Neural cell (in vitro differentiated cells): ENCODE data around the gene DTX1. TPM values are rescaled to one million over a fixed set of nuclear protein-coding genes. Genes with fewer than 3 reads are reported as not detected.

ENCODE experiments used
- H2AFZ ChIP-seq: fragments of 200-600, 300-800 bp; sonication (generic), shearing (Covaris generic); 2 replicates; pipeline ENCODE4 v1.6.0; 2014; ENCODE audit warnings: low read depth, mild to moderate bottlenecking, antibody characterized with exemption, low read length, moderate library complexity
- H3F3A ChIP-seq: fragments of 200-600 bp; shearing (Covaris generic); 2 replicates; pipeline ENCODE4 v1.6.1; 2016; ENCODE audit warnings: mild to moderate bottlenecking, moderate library complexity, mixed read lengths, antibody characterized with exemption, low read length; ENCODE audit not compliant: insufficient read depth, poor library complexity, severe bottlenecking
- H3K27ac ChIP-seq: fragments of 200-600, 300-800 bp; sonication (generic), shearing (Covaris generic); 2 replicates; pipeline ENCODE4 v1.5.1; 2014; ENCODE audit warnings: mild to moderate bottlenecking, low read length, moderate library complexity
- H3K27me3 ChIP-seq: fragments of 300-800, 200-600 bp; sonication (generic), shearing (Covaris generic); 2 replicates; pipeline ENCODE4 v1.6.0; 2014; ENCODE audit warnings: mild to moderate bottlenecking, low read depth, low read length, moderate library complexity; ENCODE audit not compliant: insufficient read depth
- H3K36me3 ChIP-seq: fragments of 300-800, 200-600 bp; sonication (generic), shearing (Covaris generic); 2 replicates; pipeline ENCODE4 v1.5.1; 2014; ENCODE audit warnings: mild to moderate bottlenecking, antibody characterized with exemption, low read length, moderate library complexity; ENCODE audit not compliant: insufficient read depth
- H3K4me2 ChIP-seq: fragments of 300-800, 200-600 bp; sonication (generic), shearing (Covaris generic); 2 replicates; pipeline ENCODE4 v1.6.0; 2014; ENCODE audit warnings: mild to moderate bottlenecking, low read length
- H3K4me3 ChIP-seq: fragments of 300-800, 200-600 bp; sonication (generic), shearing (Covaris generic); 2 replicates; pipeline ENCODE4 v1.5.1; 2014; ENCODE audit warnings: mild to moderate bottlenecking, low read length, moderate library complexity
- H3K79me2 ChIP-seq: fragments of 200-600 bp; shearing (Covaris generic); replicated peaks from 2 replicates; pipeline ENCODE4 v1.6.0; 2014; ENCODE audit warnings: mild to moderate bottlenecking, low read length, moderate library complexity; ENCODE audit not compliant: insufficient read depth
- H3K9ac ChIP-seq: fragments of 300-800, 200-600 bp; sonication (generic), shearing (Covaris generic); 2 replicates; pipeline ENCODE4 v1.6.1; 2016; ENCODE audit warnings: mild to moderate bottlenecking, low read length, mixed read lengths
- H3K9me2 ChIP-seq: fragments of 200-600 bp; shearing (Covaris generic); 2 replicates; pipeline ENCODE4 v1.6.1; 2016; ENCODE audit warnings: mild to moderate bottlenecking, low read length, mixed read lengths; ENCODE audit not compliant: insufficient read depth
- H3K9me3 ChIP-seq: fragments of 200-600, 300-800 bp; sonication (generic), shearing (Covaris generic); 2 replicates; pipeline ENCODE4 v1.6.1; 2016; ENCODE audit warnings: mild to moderate bottlenecking, mixed run types, low read length, moderate library complexity, mixed read lengths
- H4K20me1 ChIP-seq: fragments of 200-600 bp; shearing (Covaris generic); 2 replicates; pipeline ENCODE4 v1.6.1; 2016; ENCODE audit warnings: mild to moderate bottlenecking, mixed run types; ENCODE audit not compliant: insufficient read depth
- CTCF ChIP-seq: fragments of 450-650 bp; IDR thresholded peaks from 2 replicates; pipeline ENCODE4 v1.5.1; 2014; ENCODE audit warnings: antibody characterized with exemption, mild to moderate bottlenecking, moderate library complexity; ENCODE audit not compliant: poor library complexity, severe bottlenecking
- EP300 ChIP-seq: fragments of 450-650 bp; conservative IDR thresholded peaks from 2 replicates; pipeline ENCODE4 v1.6.1; 2014; ENCODE audit warnings: antibody characterized with exemption, mild to moderate bottlenecking, moderate library complexity; ENCODE audit not compliant: poor library complexity, severe bottlenecking
- EZH2 ChIP-seq: fragments of 200-600, 300-800 bp; shearing (Covaris generic), sonication (generic); IDR thresholded peaks from 2 replicates; pipeline ENCODE4 v1.6.1; 2014; ENCODE audit warnings: antibody characterized with exemption, low read length, borderline replicate concordance, mild to moderate bottlenecking; ENCODE audit not compliant: insufficient read depth, poor library complexity, severe bottlenecking
- MXI1 ChIP-seq: fragments of 450-650 bp; conservative IDR thresholded peaks from 2 replicates; pipeline ENCODE4 v1.6.1; 2014; ENCODE audit warnings: antibody characterized with exemption, mild to moderate bottlenecking; ENCODE audit not compliant: poor library complexity, severe bottlenecking
- POLR2AphosphoS5 ChIP-seq: IDR thresholded peaks from 2 replicates; pipeline ENCODE4 v1.6.1; 2012
- RAD21 ChIP-seq: fragments of 450-650 bp; conservative IDR thresholded peaks from 2 replicates; pipeline ENCODE4 v1.6.1; 2014; ENCODE audit warnings: antibody characterized with exemption, mild to moderate bottlenecking, moderate library complexity
- SMC3 ChIP-seq: fragments of 450-650 bp; conservative IDR thresholded peaks from 2 replicates; pipeline ENCODE4 v1.6.1; 2014; ENCODE audit warnings: antibody characterized with exemption, mild to moderate bottlenecking, moderate library complexity; ENCODE audit not compliant: poor library complexity
- TAF1 ChIP-seq: IDR thresholded peaks from 2 replicates; pipeline ENCODE4 v1.6.1; 2012; ENCODE audit warnings: low read depth
- polyA plus RNA-seq: library from polyadenylated mRNA; depleted of rRNA; stranded (reverse); fragments of >200 nt; gene quantifications from 2 replicates; pipeline ENCODE4 v1.2.3, GENCODE V29; 2014
- TF ChIP-seq, protein P1 (sequence below): IDR thresholded peaks from 2 replicates; pipeline ENCODE4 v1.6.1; 2012; ENCODE audit warnings: borderline replicate concordance

The DTX1 gene
- polyA plus RNA-seq, 1 donor from 2014 or later: 30.7 TPM

GRCh38 chr12:113016796-113017195 lies 39.7 kb upstream of the DTX1 start:
- no peak for TF ChIP-seq SMC3
- TF ChIP-seq TAF1: no peak
- peak; percentile 33 for TF ChIP-seq POLR2AphosphoS5
- no peak for TF ChIP-seq EP300
- Histone ChIP-seq H3K9ac (no peak overlapping the region), H4K20me1 (no peaks in the 10 kb centered on the region), H3K36me3 (no peaks in the 10 kb centered on the region), H2AFZ (no peak overlapping the region), H3K9me3 (no peaks in the 10 kb centered on the region), H3K79me2 (no peaks in the 10 kb centered on the region), H3K27me3 (no peaks in the 10 kb centered on the region), H3K4me2 (no peak overlapping the region), H3K4me3 (peak overlapping the region; percentile 10), H3K27ac (peak overlapping the region; percentile 59), H3K9me2 (no peaks in the 10 kb centered on the region), H3F3A (no peaks in the 10 kb centered on the region)

- no peaks in the 10 kb centered on the region for H3K9me3 ChIP-seq
- no peak overlapping the region for H3K4me2 ChIP-seq
- peak overlapping the region; percentile 7 for H3K4me3 ChIP-seq
- peak overlapping the region; percentile 38 for H2AFZ ChIP-seq
- H4K20me1 ChIP-seq: no peaks in the 10 kb centered on the region
- H3F3A ChIP-seq: no peaks in the 10 kb centered on the region
- TF ChIP-seq EP300 (peak; percentile 92), POLR2AphosphoS5 (peak; percentile 74), TAF1 (no peak)
- TF ChIP-seq, protein P1, sequence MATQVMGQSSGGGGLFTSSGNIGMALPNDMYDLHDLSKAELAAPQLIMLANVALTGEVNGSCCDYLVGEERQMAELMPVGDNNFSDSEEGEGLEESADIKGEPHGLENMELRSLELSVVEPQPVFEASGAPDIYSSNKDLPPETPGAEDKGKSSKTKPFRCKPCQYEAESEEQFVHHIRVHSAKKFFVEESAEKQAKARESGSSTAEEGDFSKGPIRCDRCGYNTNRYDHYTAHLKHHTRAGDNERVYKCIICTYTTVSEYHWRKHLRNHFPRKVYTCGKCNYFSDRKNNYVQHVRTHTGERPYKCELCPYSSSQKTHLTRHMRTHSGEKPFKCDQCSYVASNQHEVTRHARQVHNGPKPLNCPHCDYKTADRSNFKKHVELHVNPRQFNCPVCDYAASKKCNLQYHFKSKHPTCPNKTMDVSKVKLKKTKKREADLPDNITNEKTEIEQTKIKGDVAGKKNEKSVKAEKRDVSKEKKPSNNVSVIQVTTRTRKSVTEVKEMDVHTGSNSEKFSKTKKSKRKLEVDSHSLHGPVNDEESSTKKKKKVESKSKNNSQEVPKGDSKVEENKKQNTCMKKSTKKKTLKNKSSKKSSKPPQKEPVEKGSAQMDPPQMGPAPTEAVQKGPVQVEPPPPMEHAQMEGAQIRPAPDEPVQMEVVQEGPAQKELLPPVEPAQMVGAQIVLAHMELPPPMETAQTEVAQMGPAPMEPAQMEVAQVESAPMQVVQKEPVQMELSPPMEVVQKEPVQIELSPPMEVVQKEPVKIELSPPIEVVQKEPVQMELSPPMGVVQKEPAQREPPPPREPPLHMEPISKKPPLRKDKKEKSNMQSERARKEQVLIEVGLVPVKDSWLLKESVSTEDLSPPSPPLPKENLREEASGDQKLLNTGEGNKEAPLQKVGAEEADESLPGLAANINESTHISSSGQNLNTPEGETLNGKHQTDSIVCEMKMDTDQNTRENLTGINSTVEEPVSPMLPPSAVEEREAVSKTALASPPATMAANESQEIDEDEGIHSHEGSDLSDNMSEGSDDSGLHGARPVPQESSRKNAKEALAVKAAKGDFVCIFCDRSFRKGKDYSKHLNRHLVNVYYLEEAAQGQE: peak; percentile 66
- H3K9me2 ChIP-seq: no peaks in the 10 kb centered on the region
- peak overlapping the region; percentile 85 for H3K27ac ChIP-seq
- no peaks in the 10 kb centered on the region for H3K79me2 ChIP-seq
- no peaks in the 10 kb centered on the region for H3K36me3 ChIP-seq
- no peaks in the 10 kb centered on the region for H3K27me3 ChIP-seq
- peak overlapping the region; percentile 49 for H3K9ac ChIP-seq
Observed at GRCh38 chr12:113019025-113019424, 37.5 kb upstream of the DTX1 start.

GRCh38 chr12:113021500-113021899 lies 35.0 kb upstream of the DTX1 start:
- no peaks in the 10 kb centered on the region for H3K36me3 ChIP-seq
- no peaks in the 10 kb centered on the region for H3K9me3 ChIP-seq
- no peaks in the 10 kb centered on the region for H3K79me2 ChIP-seq
- H4K20me1 ChIP-seq: no peaks in the 10 kb centered on the region
- no peaks in the 10 kb centered on the region for H3K27me3 ChIP-seq
- no peak overlapping the region for H3K27ac ChIP-seq
- no peak overlapping the region for H3K4me2 ChIP-seq
- TF ChIP-seq EZH2: no peak
- TF ChIP-seq TAF1: no peak
- no peak for TF ChIP-seq MXI1
- TF ChIP-seq, protein P1: no peak
- TF ChIP-seq SMC3: no peak
- no peak for TF ChIP-seq POLR2AphosphoS5
- TF ChIP-seq EP300: no peak
- no peak for TF ChIP-seq CTCF
- no peak for TF ChIP-seq RAD21
- no peaks in the 10 kb centered on the region for H3K9me2 ChIP-seq
- H2AFZ ChIP-seq: no peak overlapping the region
- no peak overlapping the region for H3K4me3 ChIP-seq
- H3K9ac ChIP-seq: no peak overlapping the region
- no peaks in the 10 kb centered on the region for H3F3A ChIP-seq
